A549 (cell line): ENCODE results near the gene RFWD3. TPM values are rescaled to one million over a fixed set of nuclear protein-coding genes. Genes with fewer than 3 reads are reported as not detected.

ENCODE experiments used
- ATAC-seq, 2 experiments: fragments of 200-7000 bp in 1 of 2; fragments of >200 bp in 1 of 2; cut with Nextera tagmentation in 1 of 2; cut with Tn5 transposase in 1 of 2; 3 replicates each; pipeline versions ENCODE4 v1.8.0 to v1.9.1; 2018 to 2020; ENCODE audit warnings: mild to moderate bottlenecking in 1 of 2, moderate library complexity in 1 of 2
- CTCF ChIA-PET: fragments of 300-600 bp; sonication (Branson Sonifier 250); formaldehyde crosslinking; extraction: SDS; loops from one replicate; lab custom pipeline; 2021; ENCODE audit warnings: antibody characterized with exemption, inconsistent platforms; lab: Yijun Ruan, JAX
- POLR2A ChIA-PET: fragments of 350-600 bp; formaldehyde crosslinking; extraction: SDS; loops from one replicate; lab custom pipeline; 2021; ENCODE audit warnings: antibody characterized with exemption, inconsistent platforms; lab: Yijun Ruan, JAX
- DNase-seq, 2 experiments: peaks; one replicate each; pipeline versions ENCODE4 v3.0.0 to v3.0.0-alpha.2; 2011 to 2016; ENCODE audit warnings: low read depth in 1 of 2, low spot score in 1 of 2
- FAIRE-seq: peaks from 2 replicates; lab custom pipeline; 2011; peaks lifted over from hg19 to GRCh38; lab: Jason Lieb, UNC
- H3K27ac ChIP-seq, 2 experiments: fragments of >200 bp; sonication (Bioruptor Twin); formaldehyde crosslinking; 3 replicates each; pipeline ENCODE4 v1.5.1; 2016 to 2017
- H3K4me1 ChIP-seq: fragments of >200 bp; sonication (Bioruptor Twin); formaldehyde crosslinking; 3 replicates; pipeline ENCODE4 v1.6.1; 2016
- H3K4me2 ChIP-seq: fragments of >200 bp; sonication (Bioruptor Twin); formaldehyde crosslinking; 3 replicates; pipeline ENCODE4 v1.6.1; 2016
- H3K4me3 ChIP-seq: fragments of >200 bp; sonication (Bioruptor Twin); formaldehyde crosslinking; 3 replicates; pipeline ENCODE4 v1.5.1; 2016
- H3K9me3 ChIP-seq: fragments of >200 bp; sonication (Bioruptor Twin); formaldehyde crosslinking; 3 replicates; pipeline ENCODE4 v1.6.1; 2016
- BCL3 ChIP-seq: fragments of >200 bp; sonication (Bioruptor Twin); formaldehyde crosslinking; IDR thresholded peaks from 3 replicates; pipeline ENCODE4 v1.6.1; 2016
- CEBPB ChIP-seq, 2 experiments: fragments of >200 bp in 1 of 2; sonication (Bioruptor Twin) in 1 of 2; formaldehyde crosslinking in 1 of 2; IDR thresholded peaks; 2 replicates each; pipeline ENCODE4 v1.6.1; 2012 to 2016
- CHD2 ChIP-seq: fragments of 150-350 bp; IDR thresholded peaks from 2 replicates; pipeline ENCODE4 v1.6.1; 2014; ENCODE audit warnings: low read length; ENCODE audit not compliant: partially characterized antibody
- CHD4 ChIP-seq: fragments of 200-600 bp; sonication (generic); IDR thresholded peaks from 2 replicates; pipeline ENCODE4 v1.6.1; 2016; ENCODE audit warnings: antibody characterized with exemption, mild to moderate bottlenecking, borderline replicate concordance
- EHF ChIP-seq: fragments of 250-450 bp; sonication (Bioruptor Pico); IDR thresholded peaks from 2 replicates; pipeline ENCODE4 v1.5.0; 2020; ENCODE audit warnings: mild to moderate bottlenecking
- EP300 ChIP-seq, 2 experiments: fragments of >200 bp; sonication (Bioruptor Twin); formaldehyde crosslinking; IDR thresholded peaks; 2 replicates in 1 of 2; 3 replicates in 1 of 2; pipeline ENCODE4 v1.6.1; 2016 to 2017
- ESRRA ChIP-seq: fragments of 150-350 bp; IDR thresholded peaks from 2 replicates; pipeline ENCODE4 v1.6.1; 2014; ENCODE audit warnings: mild to moderate bottlenecking, low read length, borderline replicate concordance
- FOSL2 ChIP-seq, 2 experiments: fragments of 450-650 bp in 1 of 2; fragments of >200 bp in 1 of 2; sonication (Bioruptor Twin) in 1 of 2; formaldehyde crosslinking; IDR thresholded peaks; 2 replicates each; pipeline versions ENCODE4 v1.5.0 to v1.6.1; 2016 to 2020; ENCODE audit warnings: mild to moderate bottlenecking in 1 of 2, moderate library complexity in 1 of 2
- HEYL ChIP-seq: fragments of 250-450 bp; sonication (Bioruptor Pico); IDR thresholded peaks from 2 replicates; pipeline ENCODE4 v1.8.0; 2021; ENCODE audit warnings: mild to moderate bottlenecking, moderate library complexity
- HOXA7 ChIP-seq: fragments of 250-450 bp; sonication (Bioruptor Pico); IDR thresholded peaks from 2 replicates; pipeline ENCODE4 v1.5.0; 2020; ENCODE audit warnings: mild to moderate bottlenecking, moderate library complexity
- HOXB5 ChIP-seq: fragments of 250-450 bp; sonication (Bioruptor Pico); IDR thresholded peaks from 2 replicates; pipeline ENCODE4 v1.5.0; 2020; ENCODE audit warnings: mild to moderate bottlenecking, moderate library complexity
- JUN ChIP-seq, 2 experiments: fragments of >200 bp; sonication (Bioruptor Twin); formaldehyde crosslinking; IDR thresholded peaks; 2 replicates in 1 of 2; 3 replicates in 1 of 2; pipeline ENCODE4 v1.6.1; 2016 to 2017
- JUNB ChIP-seq: fragments of >200 bp; sonication (Bioruptor Twin); formaldehyde crosslinking; IDR thresholded peaks from 2 replicates; pipeline ENCODE4 v1.6.1; 2016
- KDM1A ChIP-seq: fragments of 200-600 bp; sonication (generic); IDR thresholded peaks from 2 replicates; pipeline ENCODE4 v1.6.1; 2016; ENCODE audit warnings: low read depth, mild to moderate bottlenecking
- KDM5A ChIP-seq: fragments of 200-600 bp; sonication (generic); IDR thresholded peaks from 2 replicates; pipeline ENCODE4 v1.6.1; 2016; ENCODE audit warnings: antibody characterized with exemption, mild to moderate bottlenecking
- MAFK ChIP-seq: fragments of 450-650 bp; IDR thresholded peaks from 2 replicates; pipeline ENCODE4 v1.6.1; 2014; ENCODE audit not compliant: partially characterized antibody
- MAZ ChIP-seq: fragments of 150-350 bp; IDR thresholded peaks from 2 replicates; pipeline ENCODE4 v1.6.1; 2014; ENCODE audit warnings: antibody characterized with exemption, low read depth, low read length, borderline replicate concordance
- NPAS2 ChIP-seq: fragments of 250-450 bp; sonication (Bioruptor Pico); IDR thresholded peaks from 2 replicates; pipeline ENCODE4 v1.8.0; 2022; ENCODE audit warnings: mild to moderate bottlenecking, moderate library complexity, borderline replicate concordance
- NR3C1 ChIP-seq: fragments of >200 bp; sonication (Bioruptor Twin); formaldehyde crosslinking; IDR thresholded peaks from 3 replicates; pipeline ENCODE4 v1.6.1; 2017
- PBX3 ChIP-seq: IDR thresholded peaks from 2 replicates; pipeline ENCODE4 v1.6.1; 2012
- RAD21 ChIP-seq, 2 experiments: fragments of >200 bp in 1 of 2; sonication (Bioruptor Twin) in 1 of 2; formaldehyde crosslinking in 1 of 2; IDR thresholded peaks in 1 of 2; conservative IDR thresholded peaks in 1 of 2; 2 replicates in 1 of 2; 3 replicates in 1 of 2; pipeline ENCODE4 v1.6.1; 2012 to 2018; ENCODE audit warnings: inconsistent platforms in 1 of 2
- RARB ChIP-seq: fragments of 250-450 bp; sonication (Bioruptor Pico); IDR thresholded peaks from 2 replicates; pipeline ENCODE4 v1.8.0; 2021; ENCODE audit warnings: mild to moderate bottlenecking, moderate library complexity
- RFX5 ChIP-seq: fragments of 450-650 bp; IDR thresholded peaks from 2 replicates; pipeline ENCODE4 v1.7.1; 2014; ENCODE audit warnings: antibody characterized with exemption, mild to moderate bottlenecking, moderate library complexity
- RNF2 ChIP-seq: fragments of 200-600 bp; sonication (generic); IDR thresholded peaks from 2 replicates; pipeline ENCODE4 v1.6.1; 2016; ENCODE audit warnings: low read depth, mild to moderate bottlenecking, antibody characterized with exemption, moderate library complexity, borderline replicate concordance
- TFCP2L1 ChIP-seq: fragments of 250-450 bp; sonication (Bioruptor Pico); IDR thresholded peaks from 2 replicates; pipeline ENCODE4 v1.5.0; 2021; ENCODE audit warnings: mild to moderate bottlenecking
- ZFP36 ChIP-seq: fragments of 450-650 bp; IDR thresholded peaks from 2 replicates; pipeline ENCODE4 v1.6.1; 2014; ENCODE audit warnings: borderline replicate concordance; ENCODE audit not compliant: partially characterized antibody
- ZSCAN20 ChIP-seq: fragments of 250-450 bp; sonication (Bioruptor Pico); IDR thresholded peaks from 2 replicates; pipeline ENCODE4 v1.8.0; 2022; ENCODE audit warnings: mild to moderate bottlenecking, moderate library complexity
- WGBS: methylation state at CpG from one replicate; pipeline ENCODE4 v1.1.6; 2017; ENCODE audit errors: missing lambda C conversion rate; 5-methylcytosine and 5-hydroxymethylcytosine counted together
- polyA plus RNA-seq, 4 experiments: library from polyadenylated mRNA; depleted of rRNA in 3 of 4; stranded (reverse); fragments of >200 nt; fragmentation: RNase III in 1 of 4; extraction: RNeasy Plus Mini Kit Qiagen cat#74134 plus additional on column Dnase treatment in 1 of 4; gene quantifications; 2 replicates in 3 of 4; 3 replicates in 1 of 4; pipeline ENCODE4 v1.2.3, GENCODE V29; 2011 to 2017
- TF ChIP-seq, protein P1 (sequence below): fragments of >200 bp; sonication (Bioruptor Twin); formaldehyde crosslinking; IDR thresholded peaks from 3 replicates; pipeline ENCODE4 v1.5.1; 2016
- TF ChIP-seq, protein P2 (sequence below): IDR thresholded peaks from 2 replicates; pipeline ENCODE4 v1.6.1; 2012; ENCODE audit warnings: low read depth, borderline replicate concordance
- TF ChIP-seq, protein P3 (sequence below): fragments of >200 bp; sonication (Bioruptor Twin); formaldehyde crosslinking; IDR thresholded peaks from 2 replicates; pipeline ENCODE4 v1.6.1; 2016

RFWD3 gene
- polyA plus RNA-seq, 2 of the 4 experiments (the other 2 are of a cell fraction) = 36.1 to 50.6 TPM

DNA sequence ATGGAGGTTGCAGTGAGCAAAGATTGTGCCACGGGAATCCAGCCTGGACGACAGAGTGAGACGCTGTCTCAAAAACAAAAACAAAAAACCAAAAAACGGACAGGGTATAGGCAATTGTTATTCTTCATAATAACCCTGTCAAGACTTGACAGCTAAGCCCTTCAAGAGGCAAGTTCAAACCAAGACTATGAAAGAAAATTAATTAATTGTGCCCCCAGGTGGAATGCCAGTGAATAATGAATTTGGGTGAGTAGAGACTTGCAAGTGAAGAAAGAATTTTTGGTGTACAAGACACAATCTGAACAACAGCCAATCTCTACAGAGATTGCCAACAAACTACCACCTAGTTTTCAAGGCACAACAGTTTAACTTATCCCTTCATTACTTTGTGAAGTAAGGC, 6.3 kb downstream of the RFWD3 start:
- Histone ChIP-seq H3K9me3 (no peaks in the 10 kb centered on the region), H3K4me1 (peaks cover 4% of the 10 kb centered on the region; the same call in 1 of the 3 replicates), H3K27ac (no peak overlapping the region), H3K4me3 (no peak overlapping the region), H3K4me2 (no peak overlapping the region)
- WGBS = 85% methylated on average over 4 of the region's 4 CpGs
- ATAC-seq (no peak), DNase-seq (no peak), FAIRE-seq (no peak)
- TF ChIP-seq CHD4 = no peak
- TF ChIP-seq KDM1A = no peak
- TF ChIP-seq EP300 (IDR thresholded peaks at IDR 0.05) = no peak
- no peak for TF ChIP-seq RNF2
- TF ChIP-seq CEBPB (IDR thresholded peaks at IDR 0.05) = no peak
- no peak for TF ChIP-seq JUNB
- no peak for TF ChIP-seq ZFP36
- TF ChIP-seq, protein P1, sequence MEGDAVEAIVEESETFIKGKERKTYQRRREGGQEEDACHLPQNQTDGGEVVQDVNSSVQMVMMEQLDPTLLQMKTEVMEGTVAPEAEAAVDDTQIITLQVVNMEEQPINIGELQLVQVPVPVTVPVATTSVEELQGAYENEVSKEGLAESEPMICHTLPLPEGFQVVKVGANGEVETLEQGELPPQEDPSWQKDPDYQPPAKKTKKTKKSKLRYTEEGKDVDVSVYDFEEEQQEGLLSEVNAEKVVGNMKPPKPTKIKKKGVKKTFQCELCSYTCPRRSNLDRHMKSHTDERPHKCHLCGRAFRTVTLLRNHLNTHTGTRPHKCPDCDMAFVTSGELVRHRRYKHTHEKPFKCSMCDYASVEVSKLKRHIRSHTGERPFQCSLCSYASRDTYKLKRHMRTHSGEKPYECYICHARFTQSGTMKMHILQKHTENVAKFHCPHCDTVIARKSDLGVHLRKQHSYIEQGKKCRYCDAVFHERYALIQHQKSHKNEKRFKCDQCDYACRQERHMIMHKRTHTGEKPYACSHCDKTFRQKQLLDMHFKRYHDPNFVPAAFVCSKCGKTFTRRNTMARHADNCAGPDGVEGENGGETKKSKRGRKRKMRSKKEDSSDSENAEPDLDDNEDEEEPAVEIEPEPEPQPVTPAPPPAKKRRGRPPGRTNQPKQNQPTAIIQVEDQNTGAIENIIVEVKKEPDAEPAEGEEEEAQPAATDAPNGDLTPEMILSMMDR = no peak
- ChIA-PET CTCF (interaction anchor here (0.8 to 1.8 kb wide), 3 partner anchors 9 to 202 kb away, joined by 3 to 8 read pairs (median 5); no protein-coding TSS in a partner anchor), POLR2A (no interaction called here)

- TF ChIP-seq CHD2 (no peak), EHF (no peak), RFX5 (no peak), JUNB (no peak), NPAS2 (CRISPR knock-in tag) (no peak), MAZ (no peak), RARB (CRISPR knock-in tag) (no peak), HOXB5 (no peak), FOSL2 (IDR thresholded peaks at IDR 0.05) (no peak), FOSL2 (CRISPR knock-in tag; IDR thresholded peaks at IDR 0.05) (no peak), ESRRA (no peak), MAFK (no peak), PBX3 (no peak)
- TF ChIP-seq, all 56 proteins: peak for 0
- H3K27ac ChIP-seq = no peak overlapping the region
- H3K4me2 ChIP-seq = no peak overlapping the region
- no peak overlapping the region for H3K4me3 ChIP-seq
- no peak for DNase-seq
- 85% methylated on average over 2 of the region's 2 CpGs for WGBS
- ATAC-seq = no peak
- CTCF ChIA-PET = interaction anchor here (1.2 to 1.8 kb wide), 3 partner anchors 8 to 204 kb away, joined by 5 to 8 read pairs (median 5); no protein-coding TSS in a partner anchor
- no peaks in the 10 kb centered on the region for H3K4me1 ChIP-seq
- H3K9me3 ChIP-seq = no peaks in the 10 kb centered on the region
- FAIRE-seq = no peak
- POLR2A ChIA-PET = no interaction called here
Observed at GRCh38 chr16:74659041-74659440, 7.6 kb downstream of the RFWD3 start.

GRCh38 chr16:74657870-74658642, 8.6 kb downstream of the RFWD3 start:
- CTCF ChIA-PET = interaction anchor here (1.2 to 2.2 kb wide), 3 partner anchors 11 to 205 kb away, joined by 5 to 6 read pairs (median 5); no protein-coding TSS in a partner anchor
- DNase-seq = no peak
- POLR2A ChIA-PET = no interaction called here
- TF ChIP-seq CHD4 (no peak), NR3C1 (no peak), RAD21 (conservative IDR thresholded peaks at IDR 0.05 in 1 of 2, IDR thresholded peaks at IDR 0.05 in 1 of 2) (no peak), ZFP36 (no peak), TFCP2L1 (no peak), JUN (IDR thresholded peaks at IDR 0.05) (no peak), BCL3 (no peak), KDM5A (no peak), ZSCAN20 (CRISPR knock-in tag) (no peak), HEYL (CRISPR knock-in tag) (no peak), MAFK (no peak), HOXA7 (CRISPR knock-in tag) (no peak)
- TF ChIP-seq, protein P2, sequence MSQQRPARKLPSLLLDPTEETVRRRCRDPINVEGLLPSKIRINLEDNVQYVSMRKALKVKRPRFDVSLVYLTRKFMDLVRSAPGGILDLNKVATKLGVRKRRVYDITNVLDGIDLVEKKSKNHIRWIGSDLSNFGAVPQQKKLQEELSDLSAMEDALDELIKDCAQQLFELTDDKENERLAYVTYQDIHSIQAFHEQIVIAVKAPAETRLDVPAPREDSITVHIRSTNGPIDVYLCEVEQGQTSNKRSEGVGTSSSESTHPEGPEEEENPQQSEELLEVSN = no peak
- TF ChIP-seq, protein P3, sequence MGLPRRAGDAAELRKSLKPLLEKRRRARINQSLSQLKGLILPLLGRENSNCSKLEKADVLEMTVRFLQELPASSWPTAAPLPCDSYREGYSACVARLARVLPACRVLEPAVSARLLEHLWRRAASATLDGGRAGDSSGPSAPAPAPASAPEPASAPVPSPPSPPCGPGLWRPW = no peak

More at GRCh38 chr16:74657870-74658642, 8.6 kb downstream of the RFWD3 start:
- FAIRE-seq (no peak), ATAC-seq (no peak)
- 0 out of 3 replicates have a peak overlapping the region, but pooled peaks have one; percentile 4 for H3K4me2 ChIP-seq
- H3K4me1 ChIP-seq = no peaks in the 10 kb centered on the region
- no peak overlapping the region for H3K27ac ChIP-seq
- 89% methylated on average over 5 of the region's 5 CpGs for WGBS
- no peaks in the 10 kb centered on the region for H3K9me3 ChIP-seq
- H3K4me3 ChIP-seq = no peak overlapping the region
